ENCODE results near the gene CDK17. TPM values are rescaled to one million over a fixed set of nuclear protein-coding genes. Genes with fewer than 3 reads are reported as not detected.

Gene CDK17
- total and polyA plus RNA-seq, 7 donors: 4.6 to 117 (median 63.2) TPM

- no peak for DNase-seq
- no peaks in the 10 kb centered on the region for H3K9me3 ChIP-seq
- TF ChIP-seq POLR2A (IDR thresholded peaks at IDR 0.05): no peak
- TF ChIP-seq EP300 (IDR thresholded peaks at IDR 0.05): no peak
- TF ChIP-seq, protein P1, sequence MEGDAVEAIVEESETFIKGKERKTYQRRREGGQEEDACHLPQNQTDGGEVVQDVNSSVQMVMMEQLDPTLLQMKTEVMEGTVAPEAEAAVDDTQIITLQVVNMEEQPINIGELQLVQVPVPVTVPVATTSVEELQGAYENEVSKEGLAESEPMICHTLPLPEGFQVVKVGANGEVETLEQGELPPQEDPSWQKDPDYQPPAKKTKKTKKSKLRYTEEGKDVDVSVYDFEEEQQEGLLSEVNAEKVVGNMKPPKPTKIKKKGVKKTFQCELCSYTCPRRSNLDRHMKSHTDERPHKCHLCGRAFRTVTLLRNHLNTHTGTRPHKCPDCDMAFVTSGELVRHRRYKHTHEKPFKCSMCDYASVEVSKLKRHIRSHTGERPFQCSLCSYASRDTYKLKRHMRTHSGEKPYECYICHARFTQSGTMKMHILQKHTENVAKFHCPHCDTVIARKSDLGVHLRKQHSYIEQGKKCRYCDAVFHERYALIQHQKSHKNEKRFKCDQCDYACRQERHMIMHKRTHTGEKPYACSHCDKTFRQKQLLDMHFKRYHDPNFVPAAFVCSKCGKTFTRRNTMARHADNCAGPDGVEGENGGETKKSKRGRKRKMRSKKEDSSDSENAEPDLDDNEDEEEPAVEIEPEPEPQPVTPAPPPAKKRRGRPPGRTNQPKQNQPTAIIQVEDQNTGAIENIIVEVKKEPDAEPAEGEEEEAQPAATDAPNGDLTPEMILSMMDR (IDR thresholded peaks at IDR 0.05): no peak
- no peak for TF ChIP-seq POLR2AphosphoS5 (IDR thresholded peaks at IDR 0.05)
- peaks cover 0 to 9% (median 0%) of the 10 kb centered on the region in 4 donors for H3K36me3 ChIP-seq
- WGBS, 2 donors: 42 to 57% methylated on average over 3 of the region's 3 CpGs
- H3K4me1 ChIP-seq: peaks cover 0 to 23% (median 7%) of the 10 kb centered on the region in 4 donors
- no peaks in the 10 kb centered on the region for H3K27me3 ChIP-seq
- no peak overlapping the region for H3K27ac ChIP-seq
- H3K4me3 ChIP-seq: no peak overlapping the region
- intact Hi-C loops (cut with DNase I): no loop called here
Observed at GRCh38 chr12:96329545-96329944, 70.7 kb downstream of the CDK17 start.

GRCh38 chr12:96329018-96329417 lies 71.2 kb downstream of the CDK17 start:
- H3K9me3 ChIP-seq: no peaks in the 10 kb centered on the region
- no peak overlapping the region for H3K4me3 ChIP-seq
- no peaks in the 10 kb centered on the region for H3K27me3 ChIP-seq
- no peak overlapping the region for H3K27ac ChIP-seq
- DNase-seq: no peak
- intact Hi-C loops (cut with DNase I): no loop called here
- H3K4me1 ChIP-seq: peaks cover 0 to 18% (median 4%) of the 10 kb centered on the region in 4 donors
- H3K36me3 ChIP-seq: peaks cover 0 to 9% (median 0%) of the 10 kb centered on the region in 4 donors
- WGBS, 2 donors: 91 to 93% methylated on average over 2 of the region's 2 CpGs
- TF ChIP-seq, protein P1 (IDR thresholded peaks at IDR 0.05): no peak
- TF ChIP-seq EP300 (IDR thresholded peaks at IDR 0.05) (no peak), POLR2AphosphoS5 (IDR thresholded peaks at IDR 0.05) (no peak), POLR2A (IDR thresholded peaks at IDR 0.05) (no peak)

DNA sequence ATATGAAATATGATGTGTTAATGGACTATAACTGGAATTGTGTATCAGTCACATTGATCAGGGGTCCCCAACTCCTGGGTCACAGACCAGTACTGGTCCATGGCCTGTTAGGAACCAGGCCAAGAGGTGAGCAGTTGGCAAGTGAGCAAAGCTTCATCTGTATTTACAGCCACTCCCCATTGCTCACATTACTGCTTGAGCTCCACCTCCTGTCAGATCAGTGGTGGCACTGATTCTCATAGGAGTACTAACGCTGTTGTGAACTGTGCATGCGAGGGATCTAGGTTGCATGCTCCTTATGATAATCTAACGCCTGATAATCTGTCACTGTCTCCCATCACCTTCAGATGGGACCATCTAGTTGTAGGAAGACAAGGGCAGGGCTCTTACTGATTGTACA lies 72.3 kb downstream of the CDK17 start:
- intact Hi-C loops (cut with DNase I): no loop called here
- H3K9me3 ChIP-seq: no peaks in the 10 kb centered on the region
- H3K36me3 ChIP-seq: peaks cover 0 to 20% (median 2%) of the 10 kb centered on the region in 4 donors
- DNase-seq: no peak
- H3K27me3 ChIP-seq: no peaks in the 10 kb centered on the region
- no peak for TF ChIP-seq EP300 (IDR thresholded peaks at IDR 0.05)
- TF ChIP-seq POLR2AphosphoS5 (IDR thresholded peaks at IDR 0.05): no peak
- TF ChIP-seq, protein P1 (IDR thresholded peaks at IDR 0.05): no peak
- no peak for TF ChIP-seq POLR2A (IDR thresholded peaks at IDR 0.05)
- H3K4me3 ChIP-seq: no peak overlapping the region
- H3K4me1 ChIP-seq: peaks cover 0 to 13% (median 2%) of the 10 kb centered on the region in 4 donors
- H3K27ac ChIP-seq: no peak overlapping the region
- WGBS, 2 donors: 79 to 85% methylated on average over 3 of the region's 3 CpGs

DNA sequence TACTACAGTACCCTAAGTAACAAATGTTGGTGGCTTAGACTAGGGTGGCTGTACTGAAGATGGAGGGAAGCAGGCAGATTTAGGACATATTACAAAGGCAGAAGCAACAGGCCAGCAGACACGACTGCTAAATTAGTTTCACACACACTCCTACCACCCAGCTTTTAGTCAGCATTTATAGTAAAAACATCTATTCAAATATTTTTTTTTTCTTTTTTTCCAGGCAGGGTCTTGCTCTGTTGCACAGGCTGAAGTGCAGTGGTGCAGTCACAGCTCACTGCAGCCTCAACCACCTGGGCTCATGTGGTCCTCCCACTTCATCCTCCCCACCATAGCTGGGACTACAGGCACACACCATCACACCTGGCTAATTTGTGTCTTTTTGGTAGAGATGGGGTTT lies 72.9 kb downstream of the CDK17 start:
- TF ChIP-seq, protein P1 (IDR thresholded peaks at IDR 0.05): no peak
- TF ChIP-seq EP300 (IDR thresholded peaks at IDR 0.05) (no peak), POLR2A (IDR thresholded peaks at IDR 0.05) (no peak), POLR2AphosphoS5 (IDR thresholded peaks at IDR 0.05) (no peak)
- no peak overlapping the region for H3K27ac ChIP-seq
- no peaks in the 10 kb centered on the region for H3K27me3 ChIP-seq
- H3K4me3 ChIP-seq: no peak overlapping the region
- WGBS, 2 donors: 66 to 95% methylated on average over 1 of the region's 1 CpG
- peaks cover 0 to 17% (median 2%) of the 10 kb centered on the region in 4 donors for H3K4me1 ChIP-seq
- peaks cover 0 to 25% (median 2%) of the 10 kb centered on the region in 4 donors for H3K36me3 ChIP-seq
- H3K9me3 ChIP-seq: no peaks in the 10 kb centered on the region
- no peak for DNase-seq
- intact Hi-C loops (cut with DNase I): no loop called here
